HG02884 (cell line): ENCODE measurements around the gene RBFA.

Source experiments
- ATAC-seq: cut with Tn5 transposase; IDR thresholded peaks from one replicate; pipeline ENCODE4 v1.9.1; 2021; ENCODE audit warnings: mild to moderate bottlenecking, moderate library complexity; ENCODE audit not compliant: unreplicated experiment

The RBFA gene

GRCh38 chr18:80070825-80071224 lies 36.6 kb downstream of the RBFA start:
- no peak for ATAC-seq

GRCh38 chr18:80074183-80074582 lies 39.9 kb downstream of the RBFA start:
- no peak for ATAC-seq

GRCh38 chr18:80074697-80075096 lies 40.5 kb downstream of the RBFA start:
- no peak for ATAC-seq

- no peak for ATAC-seq
These were observed 41.7 kb downstream of the RBFA start for GRCh38 chr18:80075940-80076339.

- no peak for ATAC-seq
These were observed 42.1 kb downstream of the RBFA start for GRCh38 chr18:80076379-80076778.

- ATAC-seq = no peak
These were observed 43.6 kb downstream of the RBFA start for GRCh38 chr18:80077873-80078272.
